Stimulated activated naive B cell treated with anti-CD40 and anti-IgM and Interleukin-4, amounts not matched to agents 10 μg/mL and 1 μg/mL and 100 μg/mL, for 72 hours (primary cell): Measurements from ENCODE around the gene TNC.

Experiments
- ATAC-seq, 2 donors: fragments of 150-1000 bp; cut with Tn5 transposase; replicated peaks; 2 replicates each; pipeline ENCODE4 v1.10.0; 2021; ENCODE audit warnings: moderate library complexity in 1 of 2
- DNase-seq: peaks from one replicate; pipeline ENCODE4 v3.0.0; 2021
- H3K27ac Mint-ChIP-seq: one replicate; pipeline ENCODE4 v1.8.0; 2022; ENCODE audit warnings: mild to moderate bottlenecking, mixed read lengths
- H3K27me3 Mint-ChIP-seq, 2 donors: one replicate each; pipeline ENCODE4 v1.8.0; 2022; ENCODE audit warnings: mixed read lengths in 2 of 2
- H3K36me3 Mint-ChIP-seq, 2 donors: one replicate each; pipeline ENCODE4 v1.8.0; 2022; ENCODE audit warnings: mixed read lengths in 2 of 2, mild to moderate bottlenecking in 1 of 2
- H3K4me1 Mint-ChIP-seq, 2 donors: one replicate each; pipeline ENCODE4 v1.8.0; 2022; ENCODE audit warnings: mixed read lengths in 2 of 2, mild to moderate bottlenecking in 1 of 2
- H3K4me3 Mint-ChIP-seq, 2 donors: one replicate each; pipeline ENCODE4 v1.8.0; 2022; ENCODE audit warnings: mild to moderate bottlenecking in 2 of 2, mixed read lengths in 2 of 2, moderate library complexity in 1 of 2
- H3K9me3 Mint-ChIP-seq, 2 donors: one replicate each; pipeline ENCODE4 v1.8.0; 2022; ENCODE audit warnings: mixed read lengths in 2 of 2, mild to moderate bottlenecking in 1 of 2

Gene TNC

DNA sequence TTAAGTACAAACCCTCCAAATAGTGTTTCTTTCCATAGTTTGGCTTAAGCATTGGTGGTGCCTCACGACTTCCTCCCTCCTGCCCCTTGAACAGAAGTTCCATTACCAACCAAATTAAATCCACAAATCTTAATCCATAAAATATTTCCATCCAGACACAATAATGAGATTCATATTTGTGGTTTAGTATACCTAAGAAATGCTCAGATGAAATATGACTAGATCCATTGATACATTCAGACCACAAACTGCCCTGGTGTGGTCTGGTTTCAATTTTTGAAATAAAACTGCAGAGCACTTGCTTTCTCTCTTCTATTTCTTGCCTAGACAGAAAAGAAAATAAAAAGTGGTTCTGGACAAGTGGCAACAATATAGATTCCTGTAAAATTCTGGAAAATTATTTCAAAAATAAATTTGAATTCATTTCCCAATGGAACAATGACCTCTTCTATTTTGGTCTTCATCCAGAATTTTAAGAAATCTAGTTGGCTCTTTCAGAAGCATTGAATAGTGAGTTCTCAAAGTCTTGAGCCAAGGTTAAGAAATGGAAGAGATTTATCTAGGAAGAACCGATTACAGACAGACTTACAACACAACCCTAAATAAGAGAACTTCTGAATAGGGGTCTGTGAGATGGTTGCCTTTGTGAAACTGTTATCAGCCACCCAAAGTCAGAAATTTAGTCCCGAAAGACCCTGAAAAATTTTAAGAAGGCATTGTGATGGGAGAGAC, 14.0 kb downstream of the TNC start:
- Mint-ChIP-seq H3K27ac (no peak overlapping the region), H3K9me3 (no peaks in the 10 kb centered on the region), H3K36me3 (no peaks in the 10 kb centered on the region), H3K27me3 (peaks cover 14 to 39% of the 10 kb centered on the region in 2 donors), H3K4me3 (no peak overlapping the region), H3K4me1 (peaks cover 0 to 3% of the 10 kb centered on the region in 2 donors)
- DNase-seq (no peak), ATAC-seq (no peak)

DNA sequence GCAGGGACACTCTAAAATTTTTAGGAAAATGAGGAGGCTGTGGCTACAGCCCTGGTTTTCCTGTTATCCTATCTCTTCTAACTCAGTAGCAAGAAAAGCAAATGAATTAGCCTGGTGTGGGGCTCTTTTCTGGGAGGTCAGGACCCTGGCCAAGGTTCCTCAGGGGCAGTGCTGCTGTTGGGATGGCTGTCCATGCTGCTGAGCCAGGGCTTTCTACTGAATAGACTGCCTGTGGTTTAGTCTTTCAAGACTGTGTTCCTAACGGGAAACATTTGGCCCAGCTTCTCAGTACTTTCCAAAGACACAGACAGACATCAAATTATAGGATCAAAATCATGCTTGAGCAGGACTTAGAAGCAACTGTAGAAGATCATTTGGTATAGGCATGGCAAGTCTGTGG, 18.1 kb downstream of the TNC start:
- no peak for ATAC-seq
- no peaks in the 10 kb centered on the region for H3K9me3 Mint-ChIP-seq
- no peak overlapping the region for H3K27ac Mint-ChIP-seq
- no peak for DNase-seq
- no peak overlapping the region for H3K4me3 Mint-ChIP-seq
- no peaks in the 10 kb centered on the region for H3K4me1 Mint-ChIP-seq
- peaks cover 9 to 33% of the 10 kb centered on the region in 2 donors for H3K27me3 Mint-ChIP-seq
- no peaks in the 10 kb centered on the region for H3K36me3 Mint-ChIP-seq

DNA sequence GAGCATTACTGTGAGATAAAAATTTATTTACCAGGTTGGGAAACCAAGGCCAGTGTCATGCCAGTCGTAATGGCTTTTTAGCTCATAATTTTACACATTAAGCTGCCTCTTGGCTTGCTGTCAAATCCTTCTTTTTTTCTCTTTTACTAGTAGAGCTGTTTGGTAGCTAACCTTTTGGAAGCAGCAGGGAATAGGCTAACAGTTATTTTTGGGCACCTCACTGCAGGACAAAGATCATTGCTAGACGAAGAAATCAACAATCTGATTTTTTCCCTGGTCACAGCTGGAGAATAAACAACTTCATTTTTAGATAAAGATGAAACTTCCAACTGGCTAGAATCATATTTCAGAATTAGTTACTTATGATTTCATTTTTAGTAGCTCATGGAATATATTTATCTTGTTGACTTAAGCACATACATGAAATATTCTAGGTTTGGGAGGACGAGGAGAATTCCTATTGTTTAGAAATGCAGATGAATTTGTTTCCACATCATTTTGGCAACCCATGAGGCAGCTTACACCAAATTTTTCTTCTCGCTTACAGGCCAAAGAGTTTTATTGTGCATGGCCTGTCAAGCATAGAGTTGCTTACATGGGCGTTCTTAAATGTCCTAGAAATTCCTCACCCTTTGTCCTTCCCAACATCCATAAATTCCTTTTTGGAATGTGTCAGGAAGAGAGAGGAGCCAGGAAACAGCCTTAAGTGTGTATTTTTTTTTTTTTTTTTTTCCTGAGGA, 19.6 kb downstream of the TNC start:
- H3K4me1 Mint-ChIP-seq = no peaks in the 10 kb centered on the region
- H3K27me3 Mint-ChIP-seq = peaks cover 14 to 18% of the 10 kb centered on the region in 2 donors
- H3K36me3 Mint-ChIP-seq = no peaks in the 10 kb centered on the region
- no peak overlapping the region for H3K27ac Mint-ChIP-seq
- H3K9me3 Mint-ChIP-seq = no peaks in the 10 kb centered on the region
- no peak overlapping the region for H3K4me3 Mint-ChIP-seq
- ATAC-seq = no peak
- no peak for DNase-seq

DNA sequence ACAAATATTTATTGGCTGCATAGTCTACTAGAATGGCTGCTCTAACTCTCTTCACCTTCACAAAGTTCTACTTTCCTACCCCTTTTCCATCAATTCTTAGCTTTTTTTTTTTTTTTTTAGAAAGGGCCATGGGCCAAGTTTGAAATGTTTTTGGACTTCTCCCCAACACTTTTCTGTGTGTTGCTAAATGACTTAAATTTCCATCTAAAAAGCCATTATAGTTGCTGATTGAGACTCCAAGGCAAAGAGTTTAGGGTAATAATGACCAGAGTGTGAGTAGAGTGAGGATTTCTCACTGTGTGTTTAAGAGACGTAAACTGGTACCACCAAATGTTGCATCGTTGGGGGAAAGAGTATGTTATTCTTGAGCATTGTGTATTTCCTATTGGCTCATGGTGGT, 24.4 kb downstream of the TNC start:
- no peaks in the 10 kb centered on the region for H3K9me3 Mint-ChIP-seq
- no peak overlapping the region for H3K4me3 Mint-ChIP-seq
- ATAC-seq (no peak), DNase-seq (no peak)
- H3K27ac Mint-ChIP-seq = no peak overlapping the region
- H3K4me1 Mint-ChIP-seq = no peaks in the 10 kb centered on the region
- H3K27me3 Mint-ChIP-seq = peaks cover 19 to 30% of the 10 kb centered on the region in 2 donors
- no peaks in the 10 kb centered on the region for H3K36me3 Mint-ChIP-seq

DNA sequence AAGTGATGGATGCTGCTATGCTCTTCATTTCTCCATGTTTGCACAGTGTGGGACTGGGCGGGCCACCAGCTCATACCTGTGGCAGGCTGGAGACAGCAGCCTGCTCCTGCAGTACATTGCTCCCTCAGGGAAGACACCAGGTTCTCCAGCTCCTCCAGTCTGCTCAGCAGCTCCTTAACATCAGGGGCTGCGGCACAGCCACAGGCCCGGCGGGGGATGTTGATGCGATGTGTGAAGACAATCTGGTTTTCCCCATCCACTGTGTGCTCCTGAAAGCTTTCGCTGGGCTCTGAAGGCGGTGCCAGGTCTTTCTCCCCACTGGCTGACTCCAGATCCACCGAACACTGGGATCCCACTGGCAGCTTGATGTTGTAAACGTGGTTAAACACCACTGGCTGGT, 27.5 kb downstream of the TNC start:
- ATAC-seq = no peak
- Mint-ChIP-seq H3K27me3 (peaks cover 10 to 18% of the 10 kb centered on the region in 2 donors), H3K36me3 (no peaks in the 10 kb centered on the region), H3K4me1 (no peaks in the 10 kb centered on the region), H3K27ac (no peak overlapping the region), H3K9me3 (no peaks in the 10 kb centered on the region), H3K4me3 (no peak overlapping the region)
- DNase-seq = no peak

DNA sequence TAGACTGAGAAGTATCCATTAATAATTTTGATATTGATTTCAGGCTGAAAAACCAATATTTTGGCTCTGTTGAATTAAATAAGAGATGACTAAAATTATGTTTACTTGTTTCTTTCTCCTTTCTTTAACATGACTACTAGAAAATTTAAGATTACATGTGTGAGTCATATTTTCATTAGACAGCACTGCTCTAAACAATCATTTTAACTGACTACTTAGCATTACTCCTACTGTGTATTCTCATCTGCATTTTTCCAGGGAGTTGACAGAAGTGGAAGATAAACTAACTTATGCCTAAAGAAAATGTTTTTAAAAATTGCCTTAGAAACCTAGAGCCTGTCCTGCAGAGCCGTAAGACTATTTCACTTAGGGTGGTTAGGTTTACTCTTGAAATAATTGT, 29.1 kb downstream of the TNC start:
- peaks cover 6 to 25% of the 10 kb centered on the region in 2 donors for H3K27me3 Mint-ChIP-seq

DNA sequence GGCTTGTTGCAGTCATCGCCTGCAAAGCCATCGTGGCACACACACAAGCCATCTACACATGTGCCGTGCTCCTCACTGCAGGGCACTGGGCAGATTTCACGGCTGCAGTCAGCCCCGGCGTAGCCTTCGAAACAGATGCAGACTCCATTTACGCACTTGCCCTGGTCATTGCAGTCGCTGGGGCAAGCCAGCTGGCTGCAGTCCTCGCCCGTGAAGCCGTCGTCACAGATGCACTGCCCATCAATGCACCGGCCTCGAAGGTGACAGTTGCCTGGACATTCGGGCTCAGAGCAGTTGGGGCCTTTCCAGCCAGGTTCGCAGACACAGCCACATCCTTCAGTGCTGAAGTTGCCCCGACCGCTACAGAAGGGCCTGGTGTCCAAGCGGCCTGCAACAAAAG, 31.1 kb downstream of the TNC start:
- Mint-ChIP-seq H3K4me3 (no peak overlapping the region), H3K27ac (no peak overlapping the region), H3K9me3 (no peaks in the 10 kb centered on the region), H3K4me1 (no peaks in the 10 kb centered on the region), H3K27me3 (peaks cover 0 to 15% of the 10 kb centered on the region in 2 donors), H3K36me3 (no peaks in the 10 kb centered on the region)
- ATAC-seq (no peak), DNase-seq (no peak)

More for the DNA sequence above, 29.1 kb downstream of the TNC start:
- no peaks in the 10 kb centered on the region for H3K9me3 Mint-ChIP-seq
- DNase-seq (no peak), ATAC-seq (no peak)
- H3K36me3 Mint-ChIP-seq = no peaks in the 10 kb centered on the region
- H3K4me1 Mint-ChIP-seq = no peaks in the 10 kb centered on the region
- no peak overlapping the region for H3K27ac Mint-ChIP-seq
- H3K4me3 Mint-ChIP-seq = no peak overlapping the region

DNA sequence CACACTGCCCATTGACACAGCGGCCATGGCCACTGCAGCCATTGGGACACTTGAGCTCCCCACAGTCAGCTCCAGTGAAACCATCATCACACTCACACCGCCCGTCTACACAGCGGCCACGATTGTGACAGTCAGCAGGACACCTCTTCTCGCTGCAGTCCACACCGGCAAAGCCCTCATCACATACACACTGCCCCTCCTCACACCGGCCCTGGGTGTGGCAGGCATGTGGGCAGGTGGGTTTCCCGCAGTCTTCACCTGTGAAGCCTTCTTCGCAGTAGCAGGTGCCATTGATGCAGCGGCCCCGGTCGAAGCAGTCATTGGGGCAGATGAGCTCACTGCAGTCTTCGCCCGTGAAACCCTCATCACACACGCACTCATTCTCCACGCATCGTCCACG, 31.5 kb downstream of the TNC start:
- DNase-seq (no peak), ATAC-seq (no peak)
- no peak overlapping the region for H3K4me3 Mint-ChIP-seq
- no peaks in the 10 kb centered on the region for H3K36me3 Mint-ChIP-seq
- H3K4me1 Mint-ChIP-seq = no peaks in the 10 kb centered on the region
- peaks cover 0 to 13% of the 10 kb centered on the region in 2 donors for H3K27me3 Mint-ChIP-seq
- H3K9me3 Mint-ChIP-seq = no peaks in the 10 kb centered on the region
- no peak overlapping the region for H3K27ac Mint-ChIP-seq

DNA sequence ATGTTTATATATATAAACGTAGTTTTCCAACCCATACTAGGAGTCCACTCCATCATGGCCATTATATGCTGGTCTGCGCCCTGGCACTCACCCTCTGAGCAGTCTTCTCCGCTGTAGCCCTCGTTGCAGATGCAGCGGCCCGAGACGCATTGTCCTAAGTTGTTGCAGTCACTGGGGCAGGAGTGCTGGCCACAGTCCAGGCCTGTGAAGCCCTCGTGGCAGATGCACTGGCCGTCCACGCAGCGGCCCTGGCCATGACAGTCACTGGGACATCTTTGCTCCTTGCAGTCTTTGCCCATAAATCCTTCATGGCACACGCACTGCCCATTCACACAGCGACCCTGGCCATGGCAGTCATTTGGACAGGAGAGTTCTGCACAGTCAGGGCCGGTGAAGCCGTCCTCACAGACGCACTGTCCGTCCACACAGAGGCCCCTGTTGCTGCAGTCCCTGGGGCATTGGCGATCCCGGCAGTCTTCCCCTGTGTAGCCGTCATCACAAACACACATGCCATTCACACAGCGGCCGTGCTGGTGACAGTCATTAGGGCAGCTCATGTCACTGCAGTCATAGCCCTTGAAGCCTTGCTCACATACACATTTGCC, 32.1 kb downstream of the TNC start:
- Mint-ChIP-seq H3K4me3 (no peak overlapping the region), H3K9me3 (no peaks in the 10 kb centered on the region), H3K36me3 (no peaks in the 10 kb centered on the region), H3K27me3 (peaks cover 0 to 17% of the 10 kb centered on the region in 2 donors), H3K4me1 (no peaks in the 10 kb centered on the region), H3K27ac (no peak overlapping the region)
- ATAC-seq (no peak), DNase-seq (no peak)

DNA sequence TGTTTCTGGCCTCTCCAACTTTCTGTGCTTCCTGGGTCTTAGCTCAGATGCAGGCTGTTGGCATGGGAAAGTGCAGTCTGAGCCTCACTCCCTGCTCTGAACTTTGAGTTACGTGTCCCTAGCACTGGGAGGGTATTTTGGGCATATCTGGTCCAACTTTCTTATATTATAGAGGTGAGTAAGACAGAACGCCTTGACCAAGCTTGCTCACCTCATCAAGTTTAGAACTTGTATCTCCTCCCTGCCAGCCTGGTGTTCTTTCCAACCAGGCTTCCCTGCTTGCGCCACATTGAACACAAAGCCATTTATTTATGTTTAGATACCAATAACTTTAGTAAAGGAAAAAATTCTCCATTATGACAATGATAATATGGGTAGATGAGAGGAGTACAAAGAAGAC, 33.2 kb downstream of the TNC start:
- Mint-ChIP-seq H3K4me3 (no peak overlapping the region), H3K4me1 (no peaks in the 10 kb centered on the region), H3K27me3 (peaks cover 0 to 11% of the 10 kb centered on the region in 2 donors), H3K27ac (no peak overlapping the region), H3K9me3 (no peaks in the 10 kb centered on the region), H3K36me3 (no peaks in the 10 kb centered on the region)
- no peak for DNase-seq
- no peak for ATAC-seq

DNA sequence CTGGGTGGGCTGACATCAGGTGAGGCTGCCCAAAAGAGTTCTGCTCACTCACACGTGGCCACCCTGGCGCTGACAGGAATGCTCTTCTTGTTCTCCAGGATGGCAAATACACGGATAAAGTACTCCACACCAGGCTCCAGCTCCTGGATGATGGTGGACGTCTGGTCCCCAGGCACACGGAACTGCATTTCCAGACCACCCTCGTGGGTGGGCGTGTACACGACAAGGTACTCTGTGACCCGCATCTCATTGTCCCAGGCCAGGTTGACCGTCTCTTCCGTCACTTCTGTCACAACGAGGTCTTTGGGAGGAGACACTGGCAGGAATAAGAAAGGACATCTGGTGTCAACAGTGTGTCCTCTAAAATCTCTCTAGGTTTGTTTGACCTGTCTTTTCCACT, 33.8 kb downstream of the TNC start:
- peaks cover 0 to 11% of the 10 kb centered on the region in 2 donors for H3K27me3 Mint-ChIP-seq
- ATAC-seq (no peak), DNase-seq (no peak)
- no peak overlapping the region for H3K4me3 Mint-ChIP-seq
- H3K27ac Mint-ChIP-seq = no peak overlapping the region
- H3K36me3 Mint-ChIP-seq = no peaks in the 10 kb centered on the region
- H3K9me3 Mint-ChIP-seq = no peaks in the 10 kb centered on the region
- no peaks in the 10 kb centered on the region for H3K4me1 Mint-ChIP-seq

DNA sequence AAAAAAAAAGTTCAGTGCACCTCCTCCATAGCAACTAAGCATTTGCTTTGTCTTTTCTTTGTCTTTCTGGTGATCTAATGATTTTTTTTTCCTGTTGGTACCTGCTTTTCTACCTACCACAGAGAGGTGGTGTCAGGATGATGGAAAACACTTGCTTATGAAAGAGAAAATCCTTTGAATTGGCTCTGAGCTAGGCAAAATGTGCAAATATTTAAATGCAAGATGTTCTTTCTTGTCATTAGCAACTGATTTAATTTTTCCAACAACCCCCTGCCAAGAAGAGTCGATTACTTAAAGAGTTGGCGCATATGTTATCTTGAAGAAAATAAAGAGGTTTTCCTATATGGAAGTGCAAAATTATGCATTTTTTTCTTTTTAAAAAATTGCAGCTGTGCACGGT, 37.7 kb downstream of the TNC start:
- ATAC-seq (no peak), DNase-seq (no peak)
- no peaks in the 10 kb centered on the region for H3K36me3 Mint-ChIP-seq
- H3K27ac Mint-ChIP-seq = no peak overlapping the region
- no peak overlapping the region for H3K4me3 Mint-ChIP-seq
- H3K9me3 Mint-ChIP-seq = no peaks in the 10 kb centered on the region
- no peaks in the 10 kb centered on the region for H3K4me1 Mint-ChIP-seq
- peaks cover 4 to 17% of the 10 kb centered on the region in 2 donors for H3K27me3 Mint-ChIP-seq

DNA sequence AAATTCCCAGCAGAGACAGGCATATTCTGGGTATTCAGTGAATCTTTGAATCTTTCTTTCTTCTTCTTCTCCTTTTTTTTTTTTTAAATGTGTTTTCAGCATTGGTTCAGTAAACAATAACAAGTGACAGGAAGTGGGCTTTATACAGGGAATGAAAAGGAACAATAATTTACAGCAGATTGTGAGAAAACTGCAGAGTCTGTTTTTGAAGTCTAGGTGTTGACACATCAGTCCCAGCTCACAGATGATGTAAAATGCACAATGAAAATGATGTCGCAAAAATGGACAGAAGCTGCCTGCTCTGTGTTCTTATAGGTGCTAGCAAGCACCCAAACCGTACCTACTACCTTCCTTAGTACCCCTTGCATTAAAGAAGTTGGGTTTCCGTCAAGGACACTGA, 38.8 kb downstream of the TNC start:
- Mint-ChIP-seq H3K36me3 (no peaks in the 10 kb centered on the region), H3K27ac (no peak overlapping the region), H3K9me3 (no peaks in the 10 kb centered on the region), H3K4me1 (no peaks in the 10 kb centered on the region), H3K27me3 (peaks cover 4 to 12% of the 10 kb centered on the region in 2 donors), H3K4me3 (no peak overlapping the region)
- DNase-seq = no peak
- ATAC-seq = no peak

DNA sequence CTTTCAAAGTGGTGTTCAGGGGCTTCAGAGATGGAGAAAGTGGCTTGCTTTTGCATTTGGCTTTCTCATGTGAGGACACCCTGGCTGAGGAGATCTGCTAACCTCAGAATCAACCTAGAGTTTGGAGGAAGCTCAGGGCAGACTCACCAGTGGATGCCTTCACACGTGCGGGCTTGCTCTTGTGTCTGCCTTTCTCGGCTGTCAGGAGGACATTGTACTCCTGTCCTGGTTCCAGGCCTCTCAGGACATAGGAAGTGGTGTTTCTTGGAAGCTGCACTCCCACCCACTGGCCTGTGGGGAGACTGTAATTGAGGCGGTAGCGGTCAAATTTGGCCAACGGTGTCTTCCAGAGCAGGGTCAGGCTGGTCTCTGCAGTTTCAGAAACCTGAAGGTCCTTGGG, 44.5 kb downstream of the TNC start:
- Mint-ChIP-seq H3K36me3 (no peaks in the 10 kb centered on the region), H3K9me3 (peaks cover 0 to 2% of the 10 kb centered on the region in 2 donors), H3K27ac (no peak overlapping the region), H3K4me1 (no peaks in the 10 kb centered on the region), H3K4me3 (no peak overlapping the region), H3K27me3 (peaks cover 24 to 33% of the 10 kb centered on the region in 2 donors)
- DNase-seq (no peak), ATAC-seq (no peak)

DNA sequence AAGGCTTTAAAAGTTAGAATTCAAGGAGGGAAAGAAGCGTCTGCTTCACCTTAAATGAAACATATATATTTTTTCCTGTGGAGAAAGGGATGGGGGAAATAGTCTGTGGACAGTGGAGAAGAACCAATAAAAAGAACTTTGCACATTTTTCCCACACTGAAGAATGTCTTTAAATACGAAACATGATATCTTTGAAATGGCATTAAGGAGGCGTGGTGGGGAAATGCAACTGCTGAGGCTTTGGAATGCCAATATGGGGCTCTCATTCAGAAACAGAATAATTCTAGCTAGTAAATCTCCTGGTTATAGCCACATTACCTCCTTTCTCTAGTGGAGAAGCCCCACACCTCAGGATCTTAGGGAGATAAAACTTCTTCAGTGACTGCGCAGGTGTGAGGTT, 46.8 kb downstream of the TNC start:
- ATAC-seq (no peak), DNase-seq (no peak)
- H3K27ac Mint-ChIP-seq = no peak overlapping the region
- peaks cover 24 to 34% of the 10 kb centered on the region in 2 donors for H3K27me3 Mint-ChIP-seq
- H3K9me3 Mint-ChIP-seq = peaks cover 0 to 2% of the 10 kb centered on the region in 2 donors
- no peak overlapping the region for H3K4me3 Mint-ChIP-seq
- H3K4me1 Mint-ChIP-seq = no peaks in the 10 kb centered on the region
- H3K36me3 Mint-ChIP-seq = no peaks in the 10 kb centered on the region
